DOHH2 (cell line): ENCODE data around the gene DFFA.

Experiments used
- H3F3A ChIP-seq: fragments of 200-600 bp; sonication (generic), shearing (Covaris generic); 2 replicates; pipeline ENCODE4 v1.6.0; 2016; ENCODE audit warnings: antibody characterized with exemption, mild to moderate bottlenecking; ENCODE audit not compliant: control insufficient read depth, insufficient read depth
- H3K27ac ChIP-seq: fragments of 200-600 bp; sonication (generic); 2 replicates; pipeline ENCODE4 v1.5.1; 2014; ENCODE audit warnings: low read depth, mild to moderate bottlenecking, low read length, moderate library complexity
- H3K27me3 ChIP-seq: fragments of 200-600 bp; sonication (generic); 2 replicates; pipeline ENCODE4 v1.6.1; 2014; ENCODE audit warnings: mild to moderate bottlenecking, low read length, mixed read lengths; ENCODE audit not compliant: control insufficient read depth
- H3K36me3 ChIP-seq: fragments of 200-600 bp; sonication (generic); 2 replicates; pipeline ENCODE4 v1.6.1; 2014; ENCODE audit warnings: mild to moderate bottlenecking, low read length, moderate library complexity, mixed read lengths; ENCODE audit not compliant: control insufficient read depth
- H3K4me1 ChIP-seq: fragments of 200-600 bp; sonication (generic); 2 replicates; pipeline ENCODE4 v1.6.1; 2014; ENCODE audit warnings: mild to moderate bottlenecking, low read length, mixed read lengths; ENCODE audit not compliant: control insufficient read depth
- H3K4me2 ChIP-seq: fragments of 200-600 bp; sonication (generic); 2 replicates; pipeline ENCODE4 v1.6.0; 2014; ENCODE audit warnings: mild to moderate bottlenecking, low read length, moderate library complexity
- H3K4me3 ChIP-seq: fragments of 200-600 bp; sonication (generic); 2 replicates; pipeline ENCODE4 v1.5.1; 2014; ENCODE audit warnings: mild to moderate bottlenecking, low read length, mixed read lengths
- H3K79me2 ChIP-seq: fragments of 200-600 bp; sonication (generic); 2 replicates; pipeline ENCODE4 v1.6.1; 2014; ENCODE audit warnings: mild to moderate bottlenecking, low read length, mixed read lengths; ENCODE audit not compliant: control insufficient read depth
- H3K9me2 ChIP-seq: fragments of 200-600 bp; sonication (generic); replicated peaks from 2 replicates; pipeline ENCODE4 v1.6.1; 2014; ENCODE audit warnings: mild to moderate bottlenecking, low read length, mixed read lengths; ENCODE audit not compliant: control insufficient read depth
- H3K9me3 ChIP-seq: fragments of 200-600 bp; sonication (generic); 2 replicates; pipeline ENCODE4 v1.6.1; 2014; ENCODE audit warnings: antibody characterized with exemption, low read length, mixed read lengths; ENCODE audit not compliant: control insufficient read depth, insufficient read depth
- H4K20me1 ChIP-seq: fragments of 200-600 bp; sonication (generic); 2 replicates; pipeline ENCODE4 v1.6.0; 2014; ENCODE audit warnings: low read depth, mild to moderate bottlenecking, antibody characterized with exemption, low read length, moderate library complexity; ENCODE audit not compliant: control insufficient read depth, insufficient read depth
- CTCF ChIP-seq: fragments of 200-600 bp; sonication (generic); IDR thresholded peaks from one replicate; pipeline ENCODE4 v1.5.1; 2014; ENCODE audit warnings: antibody characterized with exemption, mild to moderate bottlenecking, low read depth, low read length; ENCODE audit not compliant: poor library complexity, severe bottlenecking
- EZH2phosphoT487 ChIP-seq: fragments of 200-600 bp; sonication (generic); IDR thresholded peaks from 2 replicates; pipeline ENCODE4 v1.6.1; 2017; ENCODE audit warnings: borderline replicate concordance, mild to moderate bottlenecking, antibody characterized with exemption, low read length, moderate library complexity, mixed read lengths

Gene DFFA

GRCh38 chr1:10480614-10481013, 8.3 kb upstream of the DFFA start:
- Histone ChIP-seq H3K27ac (no peak overlapping the region), H3K9me3 (no peaks in the 10 kb centered on the region), H4K20me1 (no peaks in the 10 kb centered on the region), H3K27me3 (no peaks in the 10 kb centered on the region), H3K36me3 (no peaks in the 10 kb centered on the region; the same call in 1 of the 2 replicates), H3K4me2 (no peak overlapping the region), H3K4me3 (no peak overlapping the region), H3F3A (no peaks in the 10 kb centered on the region), H3K9me2 (no peaks in the 10 kb centered on the region), H3K79me2 (peaks cover 90% of the 10 kb centered on the region), H3K4me1 (peaks cover 9% of the 10 kb centered on the region)
- TF ChIP-seq CTCF (no peak), EZH2phosphoT487 (no peak)

GRCh38 chr1:10479296-10479695, 7.0 kb upstream of the DFFA start:
- Histone ChIP-seq H3K27ac (no peak overlapping the region), H3K9me3 (no peaks in the 10 kb centered on the region), H3K4me3 (no peak overlapping the region), H3K79me2 (peaks cover 88% of the 10 kb centered on the region), H3K9me2 (no peaks in the 10 kb centered on the region), H3K4me2 (no peak overlapping the region), H3K36me3 (no peaks in the 10 kb centered on the region; the same call in 1 of the 2 replicates), H4K20me1 (no peaks in the 10 kb centered on the region), H3K4me1 (peaks cover 13% of the 10 kb centered on the region), H3F3A (peaks cover under 1% of the 10 kb centered on the region; the same call in 1 of the 2 replicates), H3K27me3 (no peaks in the 10 kb centered on the region)
- TF ChIP-seq CTCF (no peak), EZH2phosphoT487 (no peak)

DNA sequence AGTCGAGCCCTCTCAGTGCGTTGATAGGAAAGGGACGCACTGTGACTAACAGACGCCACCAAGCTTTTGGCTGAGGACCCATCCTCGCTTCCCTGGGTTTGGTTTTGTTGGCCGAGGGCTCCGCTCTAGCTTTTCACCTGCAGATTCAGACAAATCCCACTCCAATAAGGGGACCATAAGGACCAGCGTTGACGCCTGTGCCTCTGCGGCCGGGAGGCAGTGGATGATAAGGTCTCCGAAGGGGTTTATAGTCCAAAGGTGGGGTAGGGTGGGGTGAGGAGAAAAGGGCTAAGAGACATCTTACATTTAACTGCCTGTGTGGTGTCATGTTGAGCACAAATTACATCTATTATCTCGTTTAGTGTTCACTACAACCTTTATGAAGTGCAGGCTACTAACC, 3.2 kb upstream of the DFFA start:
- H3K4me3 ChIP-seq = peak overlapping the region; percentile 93
- H3K79me2 ChIP-seq = peaks cover 75% of the 10 kb centered on the region
- no peak for TF ChIP-seq EZH2phosphoT487
- no peak for TF ChIP-seq CTCF

More for the DNA sequence above, 3.2 kb upstream of the DFFA start:
- Histone ChIP-seq H3K36me3 (peaks cover 9% of the 10 kb centered on the region), H4K20me1 (peaks cover 4% of the 10 kb centered on the region; the same call in 1 of the 2 replicates), H3K9me2 (no peaks in the 10 kb centered on the region), H3K27me3 (no peaks in the 10 kb centered on the region), H3F3A (peaks cover 19% of the 10 kb centered on the region), H3K4me1 (peaks cover 37% of the 10 kb centered on the region), H3K27ac (peak overlapping the region; percentile 5; the same call in 1 of the 2 replicates), H3K4me2 (peak overlapping the region; percentile 73), H3K9me3 (no peaks in the 10 kb centered on the region)
